Measurements from ENCODE around the gene WNT1. TPM values are rescaled to one million over a fixed set of nuclear protein-coding genes. Genes with fewer than 3 reads are reported as not detected.

Gene WNT1
- total and polyA plus RNA-seq, 9 of the 15 experiments (the other 6 are each of a cell fraction or from before 2014, with no cell fraction given): not detected

- in situ Hi-C loops (cut with MboI) (no loop called here), intact Hi-C loops (cut with micrococcal nuclease) (loop anchor here (1.0 to 10.0 kb wide), 2 partner anchors 94 to 236 kb away; no protein-coding TSS in a partner anchor)
- Histone ChIP-seq H3K9ac (ENCODE audit: insufficient read depth in 1 of 2, low read depth in 2 of 2, low read length in 2 of 2) (peak overlapping the region; percentile 36 to 90), H4K20me1 (replicated peaks; ENCODE audit: control insufficient read depth, insufficient read depth, low read length) (no peaks in the 10 kb centered on the region), H3K9me1 (ENCODE audit: control insufficient read depth, insufficient read depth, low read length) (no peaks in the 10 kb centered on the region), H3K4me3 (peak overlapping the region; percentile 40), H3K9me3 (replicated peaks; ENCODE audit: control insufficient read depth, insufficient read depth, low read depth, low read length) (no peaks in the 10 kb centered on the region), H3K27me3 (ENCODE audit: control insufficient read depth in 2 of 2, insufficient read depth in 2 of 2, low read length in 2 of 2) (no peaks in the 10 kb centered on the region), H2AFZ (ENCODE audit: low read depth, low read length) (peak overlapping the region; percentile 83), H3K4me2 (ENCODE audit: insufficient read depth, low read length) (peak overlapping the region; percentile 74), H3K36me3 (ENCODE audit: control insufficient read depth, insufficient read depth, low read length) (peaks cover 34% of the 10 kb centered on the region), H3K79me2 (ENCODE audit: control insufficient read depth, insufficient read depth, low read length) (peaks cover 16% of the 10 kb centered on the region; the same call in 2 of the 3 replicates), H3K27ac (ENCODE audit: extremely low read depth, low read depth, low read length) (peak overlapping the region; percentile 42; the same call in 2 of the 3 replicates), H3K4me1 (replicated peaks in 1 of 2; ENCODE audit: control insufficient read depth in 2 of 2, insufficient read depth in 2 of 2, low read length in 2 of 2) (peaks cover 14 to 51% of the 10 kb centered on the region in 2 experiments)
- WGBS (ENCODE audit: insufficient coverage, low coverage, missing lambda C conversion rate): 30% methylated on average over 20 of the region's 48 CpGs
- ATAC-seq (peak; percentile 7), DNase-seq (ENCODE audit: extremely low read depth in 1 of 4, low spot score in 3 of 4) (peak in 3 of 4 experiments; percentile 36 to 59 (median 59)), FAIRE-seq (peak; percentile 62)
- ChIA-PET POLR2A (interaction anchor here (0.6 to 9.5 kb wide), 4 partner anchors 17 to 489 kb away, joined by 4 to 78 read pairs (median 5); partner anchors contain the start of gene PRKAG1), CTCF (ENCODE audit: low intra/inter-chr PET ratio) (interaction anchor here (0.8 kb wide), 1 partner anchor 95 kb away, joined by 3 read pairs; no protein-coding TSS in a partner anchor)
- BruUV-seq (replicated peaks): TSS peak; percentile 31
- TF ChIP-seq L3MBTL2 (IDR thresholded peaks at IDR 0.05): peak; percentile 86
- TF ChIP-seq RFX1 (IDR thresholded peaks at IDR 0.05): no peak
- no peak for TF ChIP-seq HNRNPLL (IDR thresholded peaks at IDR 0.05; ENCODE audit: low read depth, low read length, poor library complexity, severe bottlenecking)
- TF ChIP-seq MAFF (IDR thresholded peaks at IDR 0.05; ENCODE audit: low read length): no peak
- TF ChIP-seq EGR1 (conservative IDR thresholded peaks at IDR 0.05): peak; percentile 52; the same call in 1 of the 2 replicates
- TF ChIP-seq, protein P1, sequence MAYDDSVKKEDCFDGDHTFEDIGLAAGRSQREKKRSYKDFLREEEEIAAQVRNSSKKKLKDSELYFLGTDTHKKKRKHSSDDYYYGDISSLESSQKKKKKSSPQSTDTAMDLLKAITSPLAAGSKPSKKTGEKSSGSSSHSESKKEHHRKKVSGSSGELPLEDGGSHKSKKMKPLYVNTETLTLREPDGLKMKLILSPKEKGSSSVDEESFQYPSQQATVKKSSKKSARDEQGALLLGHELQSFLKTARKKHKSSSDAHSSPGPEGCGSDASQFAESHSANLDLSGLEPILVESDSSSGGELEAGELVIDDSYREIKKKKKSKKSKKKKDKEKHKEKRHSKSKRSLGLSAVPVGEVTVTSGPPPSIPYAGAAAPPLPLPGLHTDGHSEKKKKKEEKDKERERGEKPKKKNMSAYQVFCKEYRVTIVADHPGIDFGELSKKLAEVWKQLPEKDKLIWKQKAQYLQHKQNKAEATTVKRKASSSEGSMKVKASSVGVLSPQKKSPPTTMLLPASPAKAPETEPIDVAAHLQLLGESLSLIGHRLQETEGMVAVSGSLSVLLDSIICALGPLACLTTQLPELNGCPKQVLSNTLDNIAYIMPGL (CRISPR knock-in tag; IDR thresholded peaks at IDR 0.05): no peak
- TF ChIP-seq MTA2 (IDR thresholded peaks at IDR 0.05; ENCODE audit: low read depth): no peak
- TF ChIP-seq MAZ (CRISPR knock-in tag; conservative IDR thresholded peaks at IDR 0.05 in 1 of 2, IDR thresholded peaks at IDR 0.05 in 1 of 2): peak in 1 of 2 experiments; percentile 36; a peak in 1 of 4 replicates
- TF ChIP-seq, protein P2, sequence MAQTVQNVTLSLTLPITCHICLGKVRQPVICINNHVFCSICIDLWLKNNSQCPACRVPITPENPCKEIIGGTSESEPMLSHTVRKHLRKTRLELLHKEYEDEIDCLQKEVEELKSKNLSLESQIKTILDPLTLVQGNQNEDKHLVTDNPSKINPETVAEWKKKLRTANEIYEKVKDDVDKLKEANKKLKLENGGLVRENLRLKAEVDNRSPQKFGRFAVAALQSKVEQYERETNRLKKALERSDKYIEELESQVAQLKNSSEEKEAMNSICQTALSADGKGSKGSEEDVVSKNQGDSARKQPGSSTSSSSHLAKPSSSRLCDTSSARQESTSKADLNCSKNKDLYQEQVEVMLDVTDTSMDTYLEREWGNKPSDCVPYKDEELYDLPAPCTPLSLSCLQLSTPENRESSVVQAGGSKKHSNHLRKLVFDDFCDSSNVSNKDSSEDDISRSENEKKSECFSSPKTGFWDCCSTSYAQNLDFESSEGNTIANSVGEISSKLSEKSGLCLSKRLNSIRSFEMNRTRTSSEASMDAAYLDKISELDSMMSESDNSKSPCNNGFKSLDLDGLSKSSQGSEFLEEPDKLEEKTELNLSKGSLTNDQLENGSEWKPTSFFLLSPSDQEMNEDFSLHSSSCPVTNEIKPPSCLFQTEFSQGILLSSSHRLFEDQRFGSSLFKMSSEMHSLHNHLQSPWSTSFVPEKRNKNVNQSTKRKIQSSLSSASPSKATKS (CRISPR knock-in tag; IDR thresholded peaks at IDR 0.05): no peak
- TF ChIP-seq ZNF436 (CRISPR knock-in tag; IDR thresholded peaks at IDR 0.05): no peak
- no peak for TF ChIP-seq SRSF7 (optimal IDR thresholded peaks at IDR 0.05; ENCODE audit: low read depth, low read length)
- no peak for TF ChIP-seq E2F1 (CRISPR knock-in tag; IDR thresholded peaks at IDR 0.05)
- TF ChIP-seq KAT7 (CRISPR knock-in tag; IDR thresholded peaks at IDR 0.05; ENCODE audit: borderline replicate concordance): no peak
- TF ChIP-seq E2F6 (IDR thresholded peaks at IDR 0.05; ENCODE audit: borderline replicate concordance in 1 of 2, extremely low read depth in 1 of 2, insufficient read depth in 1 of 2, insufficient read length in 1 of 2, low read depth in 1 of 2, low read length in 1 of 2, poor library complexity in 1 of 2, severe bottlenecking in 1 of 2): peak; percentile 61 to 71
Observed at GRCh38 chr12:48998497-48999353, 20.6 kb downstream of the WNT1 start.

Measured in K562 (cell line).